Activated CD8-positive, alpha-beta T cell treated with anti-CD3 and anti-CD28 coated beads, Interleukin-2, amount 10 ng/mL, durations not matched to agents 7 days and 5 days (primary cell): ENCODE results near the gene DAZAP1. TPM values are rescaled to one million over a fixed set of nuclear protein-coding genes. Genes with fewer than 3 reads are reported as not detected.
A peak's percentile ranks its signal among the peaks of the same experiment; 100 is the strongest.

Source experiments
- ATAC-seq: fragments of 150-1000 bp; cut with Tn5 transposase; one replicate; pipeline ENCODE4 v1.10.0; 2021; ENCODE audit warnings: moderate library complexity
- CTCF ChIA-PET: fragments of 350-600 bp; sonication (Branson Sonifier 250); formaldehyde crosslinking; loops from one replicate; lab custom pipeline; 2021; ENCODE audit warnings: antibody characterized with exemption; lab: Charles Lee
- POLR2A ChIA-PET: fragments of 350-600 bp; sonication (Branson Sonifier 250); formaldehyde crosslinking; loops from one replicate; lab custom pipeline; 2021; ENCODE audit warnings: antibody characterized with exemption; lab: Charles Lee
- DNase-seq: peaks from one replicate; pipeline ENCODE4 v3.0.0-alpha.2; 2020
- H3K27ac Mint-ChIP-seq: one replicate; pipeline ENCODE4 v1.8.0; 2021; ENCODE audit warnings: mild to moderate bottlenecking, mixed read lengths
- H3K27me3 Mint-ChIP-seq: one replicate; pipeline ENCODE4 v1.8.0; 2021; ENCODE audit warnings: low read depth, mixed read lengths
- H3K36me3 Mint-ChIP-seq: one replicate; pipeline ENCODE4 v1.8.0; 2021; ENCODE audit warnings: low read depth, mixed read lengths
- H3K4me1 Mint-ChIP-seq: one replicate; pipeline ENCODE4 v1.8.0; 2021; ENCODE audit warnings: low read depth, mixed read lengths
- H3K4me3 Mint-ChIP-seq: one replicate; pipeline ENCODE4 v1.8.0; 2021; ENCODE audit warnings: mild to moderate bottlenecking, mixed read lengths
- H3K9me3 Mint-ChIP-seq: one replicate; pipeline ENCODE4 v1.8.0; 2022; ENCODE audit warnings: mixed read lengths; ENCODE audit not compliant: insufficient read depth
- total RNA-seq, 2 experiments: library from RNA; stranded (reverse); gene quantifications; one replicate each; pipeline ENCODE4 v1.2.3, GENCODE V29; 2021

The DAZAP1 gene
- total RNA-seq, 2 experiments from 2014 or later = 264 to 270 TPM

GRCh38 chr19:1396768-1397679 is 10.4 kb upstream of the DAZAP1 start:
- ATAC-seq (no peak), DNase-seq (no peak)
- peaks cover 11% of the 10 kb centered on the region for H3K4me1 Mint-ChIP-seq
- no peak overlapping the region for H3K4me3 Mint-ChIP-seq
- ChIA-PET CTCF (interaction anchor here (1.7 kb wide), 1 partner anchor 152 kb away, joined by 4 read pairs; no protein-coding TSS in a partner anchor), POLR2A (interaction anchor here (0.8 kb wide), 1 partner anchor 13 kb away, joined by 3 read pairs; no protein-coding TSS in a partner anchor)
- H3K27ac Mint-ChIP-seq = peak overlapping the region; percentile 34
- H3K27me3 Mint-ChIP-seq = no peaks in the 10 kb centered on the region
- H3K36me3 Mint-ChIP-seq = peaks cover 4% of the 10 kb centered on the region
- no peaks in the 10 kb centered on the region for H3K9me3 Mint-ChIP-seq

DNA sequence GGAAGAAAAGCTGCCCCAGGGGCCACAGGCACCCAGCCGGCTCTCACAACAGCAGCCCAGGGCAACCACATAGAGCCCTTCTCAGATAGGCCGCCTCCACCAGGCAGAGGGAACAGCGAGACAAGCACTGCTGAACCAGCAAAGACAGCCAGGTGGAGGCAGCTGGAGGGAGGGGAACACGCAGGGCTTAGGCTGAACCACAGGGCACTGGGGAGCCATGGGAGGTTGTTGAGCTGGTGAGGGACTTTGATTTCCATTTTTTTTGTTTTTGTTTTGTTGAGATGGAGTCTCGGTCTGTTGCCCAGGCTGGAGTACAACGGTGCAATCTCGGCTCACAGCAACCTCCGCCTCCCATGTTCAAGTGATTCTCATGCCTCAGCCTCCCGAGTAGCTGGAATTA is 9.5 kb upstream of the DAZAP1 start:
- Mint-ChIP-seq H3K4me1 (peaks cover 16% of the 10 kb centered on the region), H3K36me3 (no peaks in the 10 kb centered on the region), H3K27ac (no peak overlapping the region), H3K4me3 (no peak overlapping the region), H3K9me3 (no peaks in the 10 kb centered on the region), H3K27me3 (peaks cover 5% of the 10 kb centered on the region)
- no peak for DNase-seq
- no peak for ATAC-seq
- POLR2A ChIA-PET = no interaction called here
- CTCF ChIA-PET = interaction anchor here (1.7 kb wide), 1 partner anchor 153 kb away, joined by 4 read pairs; no protein-coding TSS in a partner anchor

DNA sequence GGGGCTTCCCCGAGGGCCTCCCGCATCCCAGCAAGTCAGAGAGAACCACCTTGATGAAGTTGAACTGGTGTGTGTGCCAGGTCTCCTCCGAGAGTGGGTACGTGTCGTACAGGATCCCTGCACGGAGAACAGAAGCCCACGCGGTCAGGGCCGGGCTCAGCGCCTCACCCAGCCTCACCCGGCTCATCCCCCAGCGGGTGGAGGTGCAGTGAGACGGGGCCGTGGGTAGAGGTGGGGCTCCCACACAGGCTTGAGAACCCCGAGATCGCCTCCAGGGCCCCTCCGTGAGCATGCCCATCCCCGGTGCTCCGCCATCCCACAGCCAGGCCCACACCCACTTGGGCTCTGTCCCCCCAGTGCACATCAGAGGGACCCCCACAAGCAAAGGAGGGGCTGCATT is 8.3 kb upstream of the DAZAP1 start:
- ChIA-PET CTCF (no interaction called here), POLR2A (no interaction called here)
- no peak for ATAC-seq
- peaks cover 16% of the 10 kb centered on the region for H3K4me1 Mint-ChIP-seq
- peaks cover 5% of the 10 kb centered on the region for H3K27me3 Mint-ChIP-seq
- no peak for DNase-seq
- H3K27ac Mint-ChIP-seq = no peak overlapping the region
- H3K4me3 Mint-ChIP-seq = no peak overlapping the region
- H3K36me3 Mint-ChIP-seq = no peaks in the 10 kb centered on the region
- no peaks in the 10 kb centered on the region for H3K9me3 Mint-ChIP-seq

DNA sequence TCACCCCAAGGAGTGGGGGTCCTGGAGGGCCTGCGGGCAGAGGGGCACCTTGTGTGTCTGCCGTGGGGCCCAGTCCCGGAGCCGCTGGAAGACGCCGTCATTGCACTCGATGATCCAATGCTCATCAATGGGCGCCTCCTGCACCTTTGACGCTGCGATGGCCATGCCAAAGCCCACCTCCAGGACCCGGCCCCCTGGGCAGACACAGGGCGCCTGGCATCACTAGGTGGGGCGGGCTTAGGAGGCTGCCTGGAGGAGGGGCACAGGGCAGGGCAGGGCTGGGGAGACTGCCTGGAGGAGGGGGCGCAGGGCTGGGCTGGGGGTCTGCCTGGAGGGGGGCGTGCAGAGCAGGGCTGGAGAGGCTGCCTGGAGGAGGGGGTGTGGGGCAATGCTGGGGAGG is 7.6 kb upstream of the DAZAP1 start:
- H3K27ac Mint-ChIP-seq = no peak overlapping the region

DNA sequence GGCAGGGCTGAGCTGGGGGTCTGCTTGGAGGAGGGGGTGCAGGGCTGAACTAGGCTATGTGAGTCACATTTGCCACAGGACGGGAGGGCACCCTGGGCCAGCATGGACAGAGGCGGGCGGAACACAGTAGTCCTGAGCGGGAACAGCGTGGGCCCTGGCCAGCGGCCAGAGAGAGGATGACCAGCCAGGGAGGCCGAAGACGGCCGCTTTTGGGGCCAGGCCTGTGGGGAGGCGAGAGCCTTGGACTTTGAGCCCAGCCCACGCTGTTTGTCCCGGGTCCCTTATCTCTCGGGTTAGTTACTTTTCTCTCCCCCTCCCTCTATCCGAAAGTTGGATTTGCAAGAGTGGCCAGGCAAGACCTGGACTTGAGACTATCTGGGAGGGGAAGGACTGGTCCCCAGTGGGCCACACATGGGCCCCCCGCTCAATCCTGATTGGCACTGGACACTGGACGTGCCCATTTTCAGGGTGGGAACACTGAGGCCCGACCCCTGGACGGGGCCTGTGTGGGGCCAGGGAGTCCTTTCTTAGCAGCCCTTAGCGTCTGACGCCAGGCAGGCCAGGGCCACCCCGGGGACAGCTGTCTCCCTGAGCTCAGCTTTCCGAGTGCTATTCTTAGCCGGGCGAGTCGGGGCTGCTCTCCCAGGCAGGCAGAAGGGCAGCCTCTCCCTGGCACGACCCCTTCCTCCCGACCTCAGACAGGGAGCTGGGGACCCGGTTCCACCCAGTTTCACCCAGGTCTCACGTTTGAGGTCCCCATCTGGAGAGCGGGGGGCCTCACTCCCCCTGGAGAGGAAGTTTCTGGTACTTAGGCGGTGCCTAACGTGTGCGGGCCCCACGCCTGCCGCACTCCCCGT is 6.9 kb upstream of the DAZAP1 start:
- peak overlapping the region; percentile 66 for H3K4me3 Mint-ChIP-seq
- peaks cover 5% of the 10 kb centered on the region for H3K27me3 Mint-ChIP-seq
- no peaks in the 10 kb centered on the region for H3K36me3 Mint-ChIP-seq
- no peak overlapping the region for H3K27ac Mint-ChIP-seq
- POLR2A ChIA-PET = no interaction called here
- CTCF ChIA-PET = no interaction called here
- H3K9me3 Mint-ChIP-seq = no peaks in the 10 kb centered on the region
- peak; percentile 30 for DNase-seq
- ATAC-seq = peak; percentile 33
- peaks cover 16% of the 10 kb centered on the region for H3K4me1 Mint-ChIP-seq

More for the DNA sequence above, 7.6 kb upstream of the DAZAP1 start:
- H3K36me3 Mint-ChIP-seq = no peaks in the 10 kb centered on the region
- peaks cover 5% of the 10 kb centered on the region for H3K27me3 Mint-ChIP-seq
- no peak overlapping the region for H3K4me3 Mint-ChIP-seq
- H3K9me3 Mint-ChIP-seq = no peaks in the 10 kb centered on the region
- ATAC-seq (no peak), DNase-seq (no peak)
- peaks cover 16% of the 10 kb centered on the region for H3K4me1 Mint-ChIP-seq
- CTCF ChIA-PET = no interaction called here
- POLR2A ChIA-PET = no interaction called here

GRCh38 chr19:1401138-1401888 is 6.1 kb upstream of the DAZAP1 start, which contains the start of gene GAMT:
GAMT (minus strand) TSS chr19:1401542; CDS start chr19:1401476, 66 bp downstream.
- ChIA-PET POLR2A (no interaction called here), CTCF (no interaction called here)
- H3K27me3 Mint-ChIP-seq = peaks cover 5% of the 10 kb centered on the region
- H3K27ac Mint-ChIP-seq = no peak within 1 kb of the TSS
- no peaks in the 10 kb centered on the region for H3K36me3 Mint-ChIP-seq
- peak; percentile 77 for ATAC-seq
- no peaks in the 10 kb centered on the region for H3K9me3 Mint-ChIP-seq
- H3K4me3 Mint-ChIP-seq = peak within 1 kb of the TSS; percentile 66
- peak; percentile 61 for DNase-seq
- H3K4me1 Mint-ChIP-seq = peaks cover 17% of the 10 kb centered on the region

DNA sequence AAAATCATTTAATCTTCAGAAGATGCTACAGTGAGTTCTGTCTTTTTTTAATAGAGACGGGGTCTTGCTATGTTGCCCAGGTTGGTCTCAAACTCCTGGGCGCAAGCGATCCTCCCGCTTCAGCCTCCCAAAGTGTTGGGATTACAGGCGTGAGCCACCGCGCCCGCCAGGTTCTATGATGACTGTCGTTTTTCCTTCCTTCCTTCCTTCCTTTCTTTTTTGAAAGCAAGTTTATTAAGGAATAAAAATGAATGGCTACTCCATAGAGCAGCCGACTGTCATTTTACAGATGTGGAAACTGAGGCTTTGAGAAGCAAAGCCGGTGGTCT is 5.5 kb upstream of the DAZAP1 start:
- Mint-ChIP-seq H3K27me3 (peaks cover 5% of the 10 kb centered on the region), H3K36me3 (no peaks in the 10 kb centered on the region), H3K27ac (no peak overlapping the region), H3K4me1 (peaks cover 19% of the 10 kb centered on the region), H3K4me3 (peak overlapping the region; percentile 54), H3K9me3 (no peaks in the 10 kb centered on the region)
- DNase-seq (no peak), ATAC-seq (no peak)
- CTCF ChIA-PET = no interaction called here
- POLR2A ChIA-PET = no interaction called here

- no peaks in the 10 kb centered on the region for H3K36me3 Mint-ChIP-seq
- H3K27ac Mint-ChIP-seq = no peak overlapping the region
- no peaks in the 10 kb centered on the region for H3K9me3 Mint-ChIP-seq
- H3K27me3 Mint-ChIP-seq = peaks cover 5% of the 10 kb centered on the region
- ChIA-PET CTCF (interaction anchor here (0.9 to 1.0 kb wide), 2 partner anchors 17 to 21 kb away, joined by 3 read pairs; no protein-coding TSS in a partner anchor), POLR2A (interaction anchor here (0.5 kb wide), 1 partner anchor 542 kb away, joined by 3 read pairs; no protein-coding TSS in a partner anchor)
- peaks cover 21% of the 10 kb centered on the region for H3K4me1 Mint-ChIP-seq
- DNase-seq (no peak), ATAC-seq (no peak)
- peak overlapping the region; percentile 41 for H3K4me3 Mint-ChIP-seq
Measured at GRCh38 chr19:1402411-1403070, 4.8 kb upstream of the DAZAP1 start.

DNA sequence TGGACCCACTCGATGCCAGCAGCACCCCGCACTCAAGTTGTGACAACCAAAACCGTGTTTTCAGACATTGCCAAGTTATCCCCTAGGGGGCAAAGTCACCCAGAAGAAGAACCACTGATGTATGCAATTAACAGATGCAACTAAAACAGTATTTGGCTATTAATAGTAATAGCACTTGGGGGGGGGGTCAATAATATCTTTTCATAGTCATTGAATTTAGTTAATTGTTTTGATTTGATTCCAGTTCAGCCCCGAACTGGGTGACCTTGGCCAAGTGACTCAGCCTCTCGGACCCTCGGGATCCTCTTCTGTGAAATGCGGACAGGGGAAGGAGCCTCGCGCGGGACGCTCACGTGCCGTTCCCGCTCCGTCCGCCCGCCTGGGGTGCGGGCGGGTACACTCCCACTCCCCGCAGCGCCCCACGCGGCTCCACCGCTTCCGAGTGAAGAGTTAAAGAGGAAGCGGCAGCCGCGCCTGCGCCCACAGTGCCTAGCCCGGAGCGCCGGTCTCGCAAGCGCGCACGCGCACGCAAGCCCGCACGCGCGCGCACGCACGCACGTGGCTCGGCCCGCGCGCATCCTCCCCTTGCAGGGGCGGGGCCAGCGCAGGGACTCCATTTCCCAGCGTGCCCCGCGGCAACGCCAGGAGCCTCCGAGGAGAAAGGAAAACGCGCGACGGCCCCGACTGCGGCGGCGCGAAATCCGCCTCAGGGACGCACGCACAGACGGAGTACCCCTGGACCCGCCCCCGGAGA is 435 bp upstream of the DAZAP1 start:
- Mint-ChIP-seq H3K4me1 (peaks cover 47% of the 10 kb centered on the region), H3K9me3 (no peaks in the 10 kb centered on the region), H3K4me3 (peak overlapping the region; percentile 70), H3K27me3 (peaks cover 5% of the 10 kb centered on the region), H3K36me3 (peaks cover 26% of the 10 kb centered on the region), H3K27ac (peak overlapping the region; percentile 86)
- ChIA-PET POLR2A (no interaction called here), CTCF (no interaction called here)
- peak; percentile 80 for ATAC-seq
- peak; percentile 99 for DNase-seq
